ENCODE results near the gene DOC2B.

DOC2B gene

GRCh38 chr17:205817-206216 lies 24.4 kb upstream of the DOC2B start:
- Histone ChIP-seq H2AFZ (ENCODE audit: low read length) (no peak overlapping the region), H4K91ac (ENCODE audit: low read depth, low read length, poor library complexity) (no peak overlapping the region), H3K79me1 (ENCODE audit: low read depth, low read length) (no peaks in the 10 kb centered on the region), H3K9me3 (replicated peaks in 1 of 2; ENCODE audit: control insufficient read depth in 2 of 2, insufficient read depth in 1 of 2, low read depth in 1 of 2, low read length in 2 of 2) (peaks cover 0 to 4% of the 10 kb centered on the region in 2 donors), H3K18ac (ENCODE audit: low read length) (peak overlapping the region; percentile 7), H3K23ac (ENCODE audit: low read depth, low read length, poor library complexity) (no peak overlapping the region), H2BK15ac (ENCODE audit: low read length) (no peak overlapping the region), H2AK5ac (ENCODE audit: low read depth, low read length) (peak overlapping the region; percentile 40), H2BK5ac (ENCODE audit: low read length) (no peak overlapping the region), H3K27me3 (ENCODE audit: control insufficient read depth in 3 of 3, insufficient read depth in 3 of 3, low read depth in 1 of 3, low read length in 3 of 3) (peaks cover 0 to 12% (median 0%) of the 10 kb centered on the region in 3 experiments), H3K4ac (ENCODE audit: low read length) (no peak overlapping the region), H3K4me3 (ENCODE audit: low read length in 2 of 2) (no peak overlapping the region), H2BK120ac (ENCODE audit: low read depth, low read length) (no peak overlapping the region), H3K36me3 (replicated peaks in 1 of 2; ENCODE audit: control insufficient read depth in 2 of 2, insufficient read depth in 2 of 2, low read length in 2 of 2) (peaks cover 0 to 2% of the 10 kb centered on the region in 2 donors), H3K4me1 (ENCODE audit: control insufficient read depth in 2 of 2, insufficient read depth in 1 of 2, low read depth in 1 of 2, low read length in 2 of 2) (peaks cover 2 to 11% of the 10 kb centered on the region in 2 donors), H4K8ac (ENCODE audit: low read depth, low read length) (no peak overlapping the region), H3K9ac (ENCODE audit: low read depth, low read length, poor library complexity) (no peak overlapping the region), H3K14ac (ENCODE audit: low read length) (no peak overlapping the region), H3K27ac (replicated peaks; ENCODE audit: low read length) (no peak overlapping the region), H2BK12ac (ENCODE audit: low read length) (peak overlapping the region; percentile 14), H3K4me2 (ENCODE audit: insufficient read depth, low read length, poor library complexity, severe bottlenecking) (no peak overlapping the region)
- DNase-seq (ENCODE audit: low spot score), result no peak
- no CpG with 5 or more reads among the region's 6 CpGs for WGBS, 2 donors (ENCODE audit: extremely low coverage in 2 of 2, insufficient read length in 2 of 2, insufficient replicate concordance in 1 of 2)

- no peak overlapping the region for H3K9ac ChIP-seq (ENCODE audit: low read depth, low read length, poor library complexity)
- peak overlapping the region; percentile 78 for H3K18ac ChIP-seq (ENCODE audit: low read length)
- no peak overlapping the region for H4K91ac ChIP-seq (ENCODE audit: low read depth, low read length, poor library complexity)
- H3K27ac ChIP-seq (replicated peaks; ENCODE audit: low read length), result no peak overlapping the region
- H3K4me3 ChIP-seq (ENCODE audit: low read length in 2 of 2), result no peak overlapping the region
- no peaks in the 10 kb centered on the region for H3K79me1 ChIP-seq (ENCODE audit: low read depth, low read length)
- no peak overlapping the region for H3K14ac ChIP-seq (ENCODE audit: low read length)
- peak overlapping the region; percentile 66 for H2AFZ ChIP-seq (ENCODE audit: low read length)
- H2BK120ac ChIP-seq (ENCODE audit: low read depth, low read length), result no peak overlapping the region
- no peak overlapping the region for H3K4ac ChIP-seq (ENCODE audit: low read length)
- H2AK5ac ChIP-seq (ENCODE audit: low read depth, low read length), result peak overlapping the region; percentile 37
- no peak overlapping the region for H2BK15ac ChIP-seq (ENCODE audit: low read length)
- no peak overlapping the region for H3K4me2 ChIP-seq (ENCODE audit: insufficient read depth, low read length, poor library complexity, severe bottlenecking)
- no peak for DNase-seq (ENCODE audit: low spot score)
- no peaks in the 10 kb centered on the region for H3K36me3 ChIP-seq (replicated peaks in 1 of 2; ENCODE audit: control insufficient read depth in 2 of 2, insufficient read depth in 2 of 2, low read length in 2 of 2)
- peaks cover 0 to 2% of the 10 kb centered on the region in 2 donors for H3K9me3 ChIP-seq (replicated peaks in 1 of 2; ENCODE audit: control insufficient read depth in 2 of 2, insufficient read depth in 1 of 2, low read depth in 1 of 2, low read length in 2 of 2)
- no peak overlapping the region for H2BK12ac ChIP-seq (ENCODE audit: low read length)
- no peak overlapping the region for H3K23ac ChIP-seq (ENCODE audit: low read depth, low read length, poor library complexity)
- H4K8ac ChIP-seq (ENCODE audit: low read depth, low read length), result no peak overlapping the region
- WGBS, 2 donors (ENCODE audit: extremely low coverage in 2 of 2, insufficient read length in 2 of 2, insufficient replicate concordance in 1 of 2), result no CpG with 5 or more reads among the region's 10 CpGs
- no peak overlapping the region for H2BK5ac ChIP-seq (ENCODE audit: low read length)
- H3K4me1 ChIP-seq (ENCODE audit: control insufficient read depth in 2 of 2, insufficient read depth in 1 of 2, low read depth in 1 of 2, low read length in 2 of 2), result peaks cover 2 to 13% of the 10 kb centered on the region in 2 donors
- peaks cover 0 to 18% (median 0%) of the 10 kb centered on the region in 3 experiments for H3K27me3 ChIP-seq (ENCODE audit: control insufficient read depth in 3 of 3, insufficient read depth in 3 of 3, low read depth in 1 of 3, low read length in 3 of 3)
Observed at GRCh38 chr17:205148-205669, 23.8 kb upstream of the DOC2B start.

GRCh38 chr17:204427-205147 lies 23.1 kb upstream of the DOC2B start:
- WGBS, 2 donors (ENCODE audit: extremely low coverage in 2 of 2, insufficient read length in 2 of 2, insufficient replicate concordance in 1 of 2), result 100% methylated on average over 1 of the region's 11 CpGs; no CpG with 5 or more reads in 1 of the 2 donors
- H3K79me1 ChIP-seq (ENCODE audit: low read depth, low read length), result no peaks in the 10 kb centered on the region
- no peak overlapping the region for H2BK120ac ChIP-seq (ENCODE audit: low read depth, low read length)
- peaks cover 0 to 2% of the 10 kb centered on the region in 2 donors for H3K9me3 ChIP-seq (replicated peaks in 1 of 2; ENCODE audit: control insufficient read depth in 2 of 2, insufficient read depth in 1 of 2, low read depth in 1 of 2, low read length in 2 of 2)
- no peak overlapping the region for H3K4me2 ChIP-seq (ENCODE audit: insufficient read depth, low read length, poor library complexity, severe bottlenecking)
- peaks cover 0 to 24% (median 0%) of the 10 kb centered on the region in 3 experiments for H3K27me3 ChIP-seq (ENCODE audit: control insufficient read depth in 3 of 3, insufficient read depth in 3 of 3, low read depth in 1 of 3, low read length in 3 of 3)
- no peak for DNase-seq (ENCODE audit: low spot score)
- no peaks in the 10 kb centered on the region for H3K36me3 ChIP-seq (replicated peaks in 1 of 2; ENCODE audit: control insufficient read depth in 2 of 2, insufficient read depth in 2 of 2, low read length in 2 of 2)
- peak overlapping the region; percentile 83 for H3K18ac ChIP-seq (ENCODE audit: low read length)
- H3K14ac ChIP-seq (ENCODE audit: low read length), result no peak overlapping the region
- H2BK15ac ChIP-seq (ENCODE audit: low read length), result no peak overlapping the region
- H2BK12ac ChIP-seq (ENCODE audit: low read length), result no peak overlapping the region
- peak overlapping the region; percentile 66 for H2AFZ ChIP-seq (ENCODE audit: low read length)
- H4K8ac ChIP-seq (ENCODE audit: low read depth, low read length), result no peak overlapping the region
- H2AK5ac ChIP-seq (ENCODE audit: low read depth, low read length), result no peak overlapping the region
- no peak overlapping the region for H4K91ac ChIP-seq (ENCODE audit: low read depth, low read length, poor library complexity)
- no peak overlapping the region for H2BK5ac ChIP-seq (ENCODE audit: low read length)
- no peak overlapping the region for H3K23ac ChIP-seq (ENCODE audit: low read depth, low read length, poor library complexity)
- no peak overlapping the region for H3K4me3 ChIP-seq (ENCODE audit: low read length in 2 of 2)
- H3K9ac ChIP-seq (ENCODE audit: low read depth, low read length, poor library complexity), result no peak overlapping the region
- H3K4ac ChIP-seq (ENCODE audit: low read length), result no peak overlapping the region
- no peak overlapping the region for H3K27ac ChIP-seq (replicated peaks; ENCODE audit: low read length)
- peaks cover 2 to 13% of the 10 kb centered on the region in 2 donors for H3K4me1 ChIP-seq (ENCODE audit: control insufficient read depth in 2 of 2, insufficient read depth in 1 of 2, low read depth in 1 of 2, low read length in 2 of 2)

- H3K27ac ChIP-seq (replicated peaks; ENCODE audit: low read length), result no peak overlapping the region
- H4K8ac ChIP-seq (ENCODE audit: low read depth, low read length), result no peak overlapping the region
- no peak overlapping the region for H3K23ac ChIP-seq (ENCODE audit: low read depth, low read length, poor library complexity)
- H3K4me1 ChIP-seq (ENCODE audit: control insufficient read depth in 2 of 2, insufficient read depth in 1 of 2, low read depth in 1 of 2, low read length in 2 of 2), result peaks cover 2 to 13% of the 10 kb centered on the region in 2 donors
- H4K91ac ChIP-seq (ENCODE audit: low read depth, low read length, poor library complexity), result no peak overlapping the region
- H3K14ac ChIP-seq (ENCODE audit: low read length), result no peak overlapping the region
- no CpG with 5 or more reads among the region's 23 CpGs for WGBS, 2 donors (ENCODE audit: extremely low coverage in 2 of 2, insufficient read length in 2 of 2, insufficient replicate concordance in 1 of 2)
- no peak overlapping the region for H3K4me2 ChIP-seq (ENCODE audit: insufficient read depth, low read length, poor library complexity, severe bottlenecking)
- no peak overlapping the region for H2AK5ac ChIP-seq (ENCODE audit: low read depth, low read length)
- no peaks in the 10 kb centered on the region for H3K79me1 ChIP-seq (ENCODE audit: low read depth, low read length)
- no peak overlapping the region for H3K18ac ChIP-seq (ENCODE audit: low read length)
- no peak overlapping the region for H3K4ac ChIP-seq (ENCODE audit: low read length)
- H2BK12ac ChIP-seq (ENCODE audit: low read length), result no peak overlapping the region
- H3K36me3 ChIP-seq (replicated peaks in 1 of 2; ENCODE audit: control insufficient read depth in 2 of 2, insufficient read depth in 2 of 2, low read length in 2 of 2), result no peaks in the 10 kb centered on the region
- no peak overlapping the region for H2BK120ac ChIP-seq (ENCODE audit: low read depth, low read length)
- H3K9ac ChIP-seq (ENCODE audit: low read depth, low read length, poor library complexity), result no peak overlapping the region
- peaks cover 0 to 2% of the 10 kb centered on the region in 2 donors for H3K9me3 ChIP-seq (replicated peaks in 1 of 2; ENCODE audit: control insufficient read depth in 2 of 2, insufficient read depth in 1 of 2, low read depth in 1 of 2, low read length in 2 of 2)
- no peak overlapping the region for H2AFZ ChIP-seq (ENCODE audit: low read length)
- H3K27me3 ChIP-seq (ENCODE audit: control insufficient read depth in 3 of 3, insufficient read depth in 3 of 3, low read depth in 1 of 3, low read length in 3 of 3), result peaks cover 0 to 39% (median 0%) of the 10 kb centered on the region in 3 experiments
- H2BK5ac ChIP-seq (ENCODE audit: low read length), result no peak overlapping the region
- peak overlapping the region in 1 of 2 donors; percentile 17 for H3K4me3 ChIP-seq (ENCODE audit: low read length in 2 of 2)
- H2BK15ac ChIP-seq (ENCODE audit: low read length), result no peak overlapping the region
- DNase-seq (ENCODE audit: low spot score), result no peak
Observed at GRCh38 chr17:202501-202951, 21.1 kb upstream of the DOC2B start.

Data from neuronal stem cell (in vitro differentiated cells).